GM12892 (cell line): Measurements from ENCODE around the gene TPRG1L.

ENCODE experiments used
- DNase-seq: peaks from one replicate; pipeline ENCODE4 v3.0.0; 2011; ENCODE audit not compliant: insufficient read length
- FAIRE-seq: peaks from 2 replicates; lab custom pipeline; 2011; peaks lifted over from hg19 to GRCh38; lab: Jason Lieb, UNC
- POLR2A ChIP-seq: IDR thresholded peaks from 2 replicates; pipeline ENCODE4 v1.6.1; 2011; ENCODE audit warnings: low read depth, low read length, control low read depth
- POLR2AphosphoS5 ChIP-seq: IDR thresholded peaks from 2 replicates; pipeline ENCODE4 v1.6.1; 2011; ENCODE audit warnings: low read depth, low read length, control low read depth
- TAF1 ChIP-seq: IDR thresholded peaks from 2 replicates; pipeline ENCODE4 v1.6.1; 2011; ENCODE audit warnings: low read depth, mild to moderate bottlenecking, control low read depth, low read length, borderline replicate concordance

The TPRG1L gene

DNA sequence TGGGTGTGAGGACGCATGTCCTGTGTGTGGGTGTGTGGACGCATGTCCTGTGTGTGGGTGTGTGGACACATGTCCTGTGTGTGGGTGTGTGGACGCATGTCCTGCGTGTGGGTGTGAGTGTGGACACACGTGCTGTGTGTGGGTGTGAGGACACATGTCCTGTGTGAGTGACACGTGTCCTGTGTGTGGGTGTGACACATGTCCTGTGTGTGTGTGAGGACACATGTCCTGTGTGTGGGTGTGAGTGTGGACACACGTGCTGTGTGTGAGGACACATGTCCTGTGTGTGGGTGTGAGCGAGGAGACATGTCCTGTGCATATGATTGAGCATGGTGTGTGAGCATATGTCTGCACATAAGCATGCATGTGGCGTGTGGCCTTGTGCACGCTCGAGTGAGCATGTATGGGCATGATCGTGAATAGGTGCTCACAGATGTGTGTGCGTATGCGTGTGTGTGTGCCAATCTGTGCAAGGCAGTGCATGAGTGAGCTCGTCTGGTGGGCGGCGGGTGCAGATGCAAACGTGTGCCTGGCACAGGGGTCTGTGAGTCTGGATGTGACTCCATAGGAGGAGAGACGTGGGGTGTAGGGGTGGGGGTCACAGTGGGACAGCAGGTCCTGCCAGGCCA, 38.8 kb upstream of the TPRG1L start:
- FAIRE-seq (no peak), DNase-seq (no peak)
- no peak for TF ChIP-seq TAF1
- no peak for TF ChIP-seq POLR2A
- TF ChIP-seq POLR2AphosphoS5: no peak

DNA sequence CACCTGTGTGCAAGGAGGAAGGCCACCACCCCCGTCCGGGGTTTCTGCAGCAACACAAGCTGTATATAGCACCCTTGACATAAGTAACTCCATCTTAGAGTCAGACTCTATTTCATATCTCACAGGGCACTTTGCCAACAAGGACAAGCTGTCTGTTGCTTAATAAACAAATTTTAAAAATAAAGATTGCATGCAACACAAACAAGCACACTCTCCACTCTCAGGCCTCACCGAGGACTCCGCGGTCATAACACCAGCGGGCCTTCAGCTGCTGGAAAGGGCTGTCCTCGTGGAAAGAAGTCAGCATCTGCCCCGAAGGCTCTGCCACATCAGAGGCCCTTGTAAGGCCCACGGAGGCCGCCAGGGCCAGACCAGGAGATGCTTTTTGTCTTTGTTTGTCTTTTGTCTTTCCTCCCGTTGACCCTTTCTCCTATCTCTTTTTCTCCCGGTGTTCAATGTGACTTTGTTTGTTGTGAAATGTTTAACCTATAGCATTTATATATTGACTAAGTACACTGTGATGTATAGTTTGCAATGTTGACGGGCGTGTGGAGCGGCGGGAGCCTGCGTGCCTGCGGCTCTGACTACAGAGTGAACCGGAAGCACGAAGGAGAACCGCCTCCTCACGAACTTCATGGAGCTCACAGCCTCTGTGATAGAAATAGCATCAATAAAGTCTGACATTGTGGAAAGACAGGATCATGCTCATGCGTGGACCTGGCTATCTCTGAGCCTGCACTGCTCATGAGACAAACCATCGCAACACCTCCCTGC, 37.6 kb upstream of the TPRG1L start:
- TF ChIP-seq POLR2A (no peak), POLR2AphosphoS5 (no peak), TAF1 (no peak)
- DNase-seq: no peak
- no peak for FAIRE-seq

DNA sequence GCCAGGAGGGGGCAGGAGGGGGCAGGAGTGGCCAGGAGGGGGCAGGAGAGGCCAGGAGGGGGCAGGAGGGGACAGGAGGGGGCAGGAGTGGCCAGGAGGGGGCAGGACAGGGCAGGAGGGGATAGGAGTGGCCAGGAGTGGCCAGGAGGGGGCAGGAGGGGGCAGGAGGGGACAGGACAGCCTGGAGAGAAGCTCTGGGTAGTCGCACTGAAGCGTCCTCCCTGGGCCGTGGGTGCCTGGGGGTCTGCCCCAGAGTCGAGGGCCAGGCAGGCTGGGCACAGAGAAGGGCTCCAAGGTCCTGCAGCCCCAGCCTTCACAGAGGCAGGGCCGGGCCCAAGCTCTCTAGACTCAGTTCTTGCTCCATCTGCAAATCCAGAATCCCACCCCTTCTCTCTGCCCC, 36.4 kb upstream of the TPRG1L start:
- no peak for FAIRE-seq
- no peak for TF ChIP-seq POLR2AphosphoS5
- no peak for TF ChIP-seq POLR2A
- no peak for TF ChIP-seq TAF1
- no peak for DNase-seq

DNA sequence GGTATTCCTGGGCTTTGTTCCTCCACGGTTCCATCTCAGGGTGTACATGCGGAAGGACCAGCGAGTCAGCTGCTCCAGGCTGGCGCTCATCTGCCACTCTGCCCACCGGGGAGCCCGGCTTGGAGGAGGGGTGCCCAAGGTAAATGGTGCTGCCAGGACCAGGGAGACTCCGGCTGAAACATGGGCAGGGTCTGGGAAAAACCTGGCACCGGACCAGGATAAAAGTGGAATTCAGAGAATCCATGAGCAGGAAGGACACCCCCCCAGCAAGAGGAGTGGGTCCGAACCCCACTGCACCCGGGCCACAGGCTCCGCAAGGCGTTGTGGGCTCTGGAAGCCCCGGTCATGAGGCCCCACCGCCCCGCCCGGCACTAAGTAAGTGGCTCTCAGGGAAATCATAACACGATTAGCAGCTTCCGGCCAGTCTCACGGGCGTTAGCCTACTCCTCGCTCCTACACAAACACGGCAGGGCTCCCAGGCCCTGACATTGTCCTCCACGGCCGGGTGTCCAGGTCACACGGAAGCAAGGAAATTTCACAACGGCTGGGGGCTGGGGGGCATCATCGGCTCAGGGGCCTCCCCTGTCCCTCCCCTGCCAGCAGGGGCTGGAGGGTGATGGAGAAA, 34.6 kb upstream of the TPRG1L start:
- TF ChIP-seq TAF1 (no peak), POLR2AphosphoS5 (no peak), POLR2A (no peak)
- FAIRE-seq: no peak
- no peak for DNase-seq

DNA sequence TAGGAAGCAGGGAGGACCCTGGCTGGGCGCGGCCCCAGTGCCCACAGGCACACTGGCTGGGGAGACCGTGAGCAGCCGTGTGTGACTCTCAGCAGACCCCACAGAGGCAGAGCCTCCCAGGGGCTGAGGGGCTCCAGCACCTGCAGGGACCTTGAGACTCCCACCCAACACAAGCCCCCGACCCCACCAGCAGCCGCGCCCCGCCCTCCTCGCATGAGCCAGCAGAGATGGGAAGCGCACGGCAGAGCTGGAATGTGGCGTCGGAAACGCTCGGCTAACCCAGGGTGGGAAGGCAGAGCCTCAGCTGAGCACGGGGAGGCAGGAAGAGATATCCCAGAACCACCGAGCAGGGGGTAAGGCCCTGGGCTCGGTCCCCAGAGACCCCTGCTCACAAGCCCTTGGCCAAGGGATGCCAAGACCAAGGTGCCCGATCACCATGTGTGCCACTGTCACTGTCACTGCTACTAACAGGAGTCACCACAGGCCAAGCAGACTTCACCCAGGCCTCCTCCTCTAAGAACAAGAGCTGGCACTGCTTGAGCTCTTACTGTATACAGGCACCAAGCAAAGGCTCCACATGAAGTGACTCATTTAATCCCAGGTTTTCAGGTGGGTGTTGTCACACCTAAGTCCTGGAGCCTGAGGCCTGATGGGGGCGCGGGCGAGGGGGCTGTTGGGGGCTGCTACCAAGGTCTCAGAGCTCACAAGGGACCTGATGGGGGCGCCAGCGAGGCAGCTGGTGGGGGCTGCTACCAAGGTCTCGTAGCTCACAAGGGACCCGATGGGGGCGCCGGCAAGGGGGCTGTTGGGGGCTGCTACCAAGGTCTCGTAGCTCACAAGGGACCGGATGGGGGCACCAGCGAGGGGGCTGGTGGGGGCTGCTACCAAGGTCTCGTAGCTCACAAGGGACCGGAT, 33.6 kb upstream of the TPRG1L start:
- FAIRE-seq (no peak), DNase-seq (no peak)
- TF ChIP-seq POLR2A (no peak), POLR2AphosphoS5 (no peak), TAF1 (no peak)

DNA sequence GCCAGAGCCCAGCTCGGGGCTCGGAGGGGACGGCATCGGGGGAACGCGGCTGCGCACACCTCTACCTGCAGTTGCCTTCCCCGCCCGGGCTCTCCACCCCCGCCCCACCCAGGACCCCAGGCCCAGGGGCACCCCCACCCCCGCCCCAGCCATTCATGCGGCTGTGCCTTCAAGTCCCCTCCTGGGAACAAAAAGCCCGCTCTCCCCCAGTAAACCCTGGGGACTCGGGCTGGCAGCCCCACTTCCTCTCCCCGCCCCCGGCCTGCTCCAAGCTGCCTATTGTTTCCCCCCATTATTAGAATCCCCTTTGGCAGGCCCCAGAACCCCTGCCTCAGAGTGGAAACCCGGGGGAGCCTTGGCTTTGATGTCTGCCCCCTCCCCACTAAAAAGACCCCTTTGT, 31.5 kb upstream of the TPRG1L start:
- no peak for TF ChIP-seq POLR2AphosphoS5
- no peak for TF ChIP-seq TAF1
- no peak for TF ChIP-seq POLR2A
- no peak for FAIRE-seq
- DNase-seq: no peak

DNA sequence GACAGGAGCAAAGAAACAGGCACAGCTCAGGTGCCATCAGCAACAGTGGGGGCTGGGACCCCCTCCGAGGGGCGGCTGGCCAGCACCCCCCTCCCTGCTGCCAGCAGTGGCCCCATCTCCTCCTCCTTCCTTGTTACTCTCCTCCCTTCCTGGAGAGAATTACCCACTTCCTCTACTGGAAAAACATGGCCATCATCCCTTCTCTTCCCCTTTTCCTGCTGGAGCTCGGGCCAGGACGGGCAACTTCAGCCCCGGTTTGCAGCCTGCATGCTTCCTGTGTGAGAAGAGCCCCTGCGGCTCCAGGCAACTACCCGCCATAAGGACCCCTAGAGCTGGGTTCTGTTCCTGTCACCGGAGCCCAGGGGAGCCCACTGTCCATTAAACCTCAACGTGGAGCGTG, 31.1 kb upstream of the TPRG1L start:
- DNase-seq (no peak), FAIRE-seq (no peak)
- TF ChIP-seq POLR2AphosphoS5 (no peak), TAF1 (no peak), POLR2A (no peak)

DNA sequence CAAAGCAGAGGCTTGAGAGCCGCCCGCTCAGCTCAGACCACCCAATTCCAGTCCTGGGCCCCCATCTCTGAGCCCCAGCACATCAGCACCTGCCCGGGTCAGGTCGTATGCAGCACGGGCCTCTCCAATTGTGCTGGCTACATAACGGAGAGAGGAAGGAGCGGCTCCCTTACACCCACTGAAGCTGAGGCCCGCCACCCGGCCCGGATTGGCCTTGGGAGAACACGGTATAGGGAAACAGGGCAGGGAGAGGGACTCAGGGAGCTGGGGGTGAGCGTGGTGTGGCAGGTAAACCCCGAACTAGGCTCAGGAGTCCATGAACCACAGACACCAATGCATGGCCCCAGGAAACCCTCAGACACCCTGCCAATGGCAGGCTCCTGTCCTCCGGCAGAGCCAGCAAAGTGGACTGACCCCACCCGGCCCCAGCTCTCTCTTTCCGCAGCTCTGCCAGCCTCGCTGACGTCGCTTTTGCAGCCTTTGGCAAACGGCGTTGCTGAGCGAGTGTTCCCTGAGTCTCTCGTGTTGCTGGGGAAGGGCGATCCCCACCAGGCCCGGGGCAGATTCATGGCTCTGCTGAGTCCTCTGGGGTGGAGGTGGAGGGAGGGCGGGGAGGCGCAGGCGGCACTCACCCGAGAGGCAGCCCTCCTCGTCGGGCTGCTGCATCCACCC, 30.0 kb upstream of the TPRG1L start:
- no peak for DNase-seq
- no peak for FAIRE-seq
- TF ChIP-seq POLR2AphosphoS5 (no peak), TAF1 (no peak), POLR2A (no peak)

DNA sequence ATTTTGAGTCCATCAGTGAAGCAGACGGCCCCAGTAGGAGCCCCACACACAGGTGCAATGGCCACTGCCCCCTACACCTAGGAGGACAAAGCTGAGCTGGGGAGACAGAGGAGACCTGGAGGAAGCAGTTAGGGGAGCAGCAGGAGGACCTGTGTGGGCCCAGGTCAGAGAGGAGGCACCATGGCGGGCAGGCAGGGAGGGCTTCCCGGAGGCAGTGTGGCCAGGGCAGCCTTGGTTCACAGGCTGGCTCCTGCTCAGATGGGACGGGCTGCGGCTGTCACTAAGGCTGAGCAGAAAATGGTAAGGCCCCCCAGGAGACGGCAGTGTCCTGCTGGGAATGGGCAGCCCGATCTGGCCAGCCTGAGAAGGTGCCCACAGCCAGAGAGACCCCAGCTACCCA, 28.9 kb upstream of the TPRG1L start:
- DNase-seq (no peak), FAIRE-seq (no peak)
- TF ChIP-seq POLR2AphosphoS5 (no peak), TAF1 (no peak)
